ENCODE results near the gene C1QA.

The C1QA gene

DNA sequence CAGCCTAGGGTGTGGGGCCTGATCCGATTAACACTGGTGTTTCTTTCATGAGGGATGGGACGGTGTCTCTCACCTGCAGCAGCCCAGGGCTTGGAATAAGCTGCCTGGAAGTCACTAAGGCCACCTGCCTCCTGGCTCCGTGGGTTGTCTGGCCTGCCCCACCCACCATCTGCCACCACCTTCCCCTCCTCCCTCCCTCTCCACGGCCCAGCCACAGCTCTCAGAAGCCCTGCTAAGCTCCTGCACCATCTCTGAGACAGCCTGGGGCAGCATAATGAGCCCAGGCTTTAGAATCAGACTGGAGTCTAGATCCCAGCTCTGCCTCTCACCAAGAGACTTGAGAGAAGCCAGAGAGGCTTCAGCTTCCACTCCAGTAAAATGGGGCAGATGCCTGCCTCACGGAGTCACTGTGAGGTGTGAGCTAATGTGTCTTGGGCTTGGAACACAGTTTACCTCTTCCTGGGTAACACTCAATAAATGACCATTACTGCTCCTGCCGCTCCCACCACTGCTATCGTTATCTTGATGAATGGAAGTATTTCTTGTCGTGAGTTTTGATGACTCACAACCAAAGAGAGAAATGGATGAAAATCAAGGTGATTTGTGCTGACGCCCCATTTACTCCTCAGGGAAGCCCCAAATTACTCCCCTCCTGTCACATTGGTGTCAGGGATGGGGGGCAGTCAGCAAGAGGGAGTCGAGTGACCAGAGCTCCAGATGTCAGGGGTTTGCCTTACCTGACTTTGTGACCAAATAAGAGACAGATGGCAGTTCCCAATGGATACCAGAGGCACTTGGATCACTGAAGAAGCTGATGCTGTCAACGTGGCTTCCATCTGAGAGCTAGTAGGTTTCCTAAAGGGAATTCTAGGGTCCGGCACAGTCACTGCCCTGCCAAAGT, 23.5 kb upstream of the C1QA start:
- DNase-seq (ENCODE audit: low read depth in 2 of 2) = no peak

DNA sequence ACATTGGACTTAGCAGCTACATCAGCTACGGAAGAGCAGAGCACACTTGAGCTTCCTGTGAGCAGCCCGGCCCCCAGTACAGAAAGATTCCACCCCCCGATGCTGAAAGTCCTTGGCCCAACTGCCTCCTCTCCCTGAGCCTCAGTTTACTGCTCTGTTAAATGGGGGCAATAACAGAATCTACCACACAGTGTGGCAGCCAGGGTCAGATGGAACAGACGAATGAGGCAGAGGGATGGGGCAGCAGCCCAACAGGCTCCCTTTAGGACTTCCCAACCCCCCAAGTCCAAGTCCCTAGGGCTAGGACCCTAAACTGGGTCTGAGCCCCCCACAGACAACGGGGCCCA, 22.9 kb upstream of the C1QA start:
- no peak for DNase-seq (ENCODE audit: low read depth in 2 of 2)

- no peak for DNase-seq (ENCODE audit: low read depth in 2 of 2)
These were observed 22.5 kb upstream of the C1QA start for GRCh38 chr1:22613951-22614350.

GRCh38 chr1:22615886-22616285, 20.5 kb upstream of the C1QA start:
- no peak for DNase-seq (ENCODE audit: low read depth in 2 of 2)

GRCh38 chr1:22616571-22616970, 19.9 kb upstream of the C1QA start:
- no peak for DNase-seq (ENCODE audit: low read depth in 2 of 2)

DNA sequence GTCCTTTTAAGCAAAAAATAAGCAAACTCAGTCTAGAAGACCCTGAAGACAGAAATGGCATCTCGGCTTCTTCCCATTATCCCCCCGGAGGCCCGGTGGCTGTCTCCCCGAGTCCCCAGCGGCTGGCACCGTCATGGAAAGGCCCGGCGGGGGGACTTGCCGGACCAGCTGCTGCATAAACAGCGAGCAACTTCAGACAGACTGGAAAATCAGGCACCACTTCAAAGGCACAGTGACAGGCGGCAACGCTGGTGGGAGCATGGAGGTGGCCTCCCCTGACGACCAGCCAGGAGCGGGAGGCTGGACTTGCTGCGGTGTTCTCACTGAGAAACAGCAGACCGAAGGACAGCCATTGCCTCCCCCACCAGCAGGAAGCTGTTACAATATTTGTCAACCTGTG, 18.4 kb upstream of the C1QA start:
- DNase-seq (ENCODE audit: low read depth in 2 of 2) = no peak

DNA sequence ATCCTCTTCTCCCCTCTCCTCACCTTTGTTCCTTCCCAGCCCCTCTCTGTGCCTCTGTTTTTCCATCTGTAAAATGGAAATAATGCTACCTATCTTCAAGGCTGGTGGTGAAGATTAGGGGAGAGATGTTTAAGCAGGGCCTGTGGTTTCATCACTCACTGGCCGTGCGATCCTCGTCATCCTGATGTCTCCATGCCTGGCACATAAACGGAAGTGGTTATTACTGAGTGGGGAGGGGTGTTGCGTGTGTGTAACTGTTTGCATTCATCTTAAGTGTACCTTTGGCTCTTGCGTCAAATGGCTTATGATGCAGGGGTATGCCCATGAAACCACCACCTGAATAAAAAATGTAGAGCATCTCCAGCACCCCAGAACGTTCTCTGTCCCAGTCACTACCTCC, 17.2 kb upstream of the C1QA start:
- no peak for DNase-seq (ENCODE audit: low read depth in 2 of 2)

DNA sequence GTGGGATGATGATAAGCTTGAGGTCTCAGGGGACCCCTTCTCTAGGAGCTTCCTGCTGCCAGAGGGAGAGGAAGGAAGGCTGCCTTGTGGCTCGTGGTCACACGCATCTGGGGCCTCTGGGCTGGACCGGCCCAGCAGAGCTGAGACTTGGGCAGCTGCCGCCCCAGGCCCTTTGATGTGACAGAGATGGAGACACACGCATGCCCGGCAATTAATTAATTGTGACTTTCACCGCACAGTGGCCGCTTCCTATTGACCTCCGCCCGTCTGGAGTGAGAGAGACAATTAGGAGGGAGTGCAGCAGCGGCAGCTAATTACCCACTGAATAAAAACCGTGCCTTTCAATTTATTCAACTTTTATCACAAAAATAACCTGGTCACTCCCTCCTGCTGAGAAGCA, 16.6 kb upstream of the C1QA start:
- DNase-seq (ENCODE audit: low read depth in 2 of 2) = no peak

DNA sequence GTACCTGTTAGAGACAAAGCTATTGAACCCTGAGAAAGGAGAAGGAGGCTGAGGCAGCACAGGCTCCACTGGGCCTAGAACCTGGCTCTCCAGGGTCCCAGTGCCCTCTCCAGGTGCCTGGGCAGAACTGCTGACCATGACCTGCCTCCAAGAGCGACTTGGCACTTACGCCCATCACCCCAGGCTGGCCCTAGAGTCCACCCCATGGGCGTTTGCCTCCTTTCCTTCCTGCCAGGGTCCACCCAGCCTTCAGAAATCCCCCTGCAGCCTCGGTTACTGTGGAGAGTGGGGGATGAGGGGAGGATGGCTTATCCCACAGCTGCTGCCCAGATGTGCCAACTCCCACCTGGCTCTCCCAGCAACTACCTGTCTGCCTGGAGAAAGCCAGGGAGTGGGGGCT, 14.7 kb upstream of the C1QA start:
- DNase-seq (ENCODE audit: low read depth in 2 of 2) = no peak

DNA sequence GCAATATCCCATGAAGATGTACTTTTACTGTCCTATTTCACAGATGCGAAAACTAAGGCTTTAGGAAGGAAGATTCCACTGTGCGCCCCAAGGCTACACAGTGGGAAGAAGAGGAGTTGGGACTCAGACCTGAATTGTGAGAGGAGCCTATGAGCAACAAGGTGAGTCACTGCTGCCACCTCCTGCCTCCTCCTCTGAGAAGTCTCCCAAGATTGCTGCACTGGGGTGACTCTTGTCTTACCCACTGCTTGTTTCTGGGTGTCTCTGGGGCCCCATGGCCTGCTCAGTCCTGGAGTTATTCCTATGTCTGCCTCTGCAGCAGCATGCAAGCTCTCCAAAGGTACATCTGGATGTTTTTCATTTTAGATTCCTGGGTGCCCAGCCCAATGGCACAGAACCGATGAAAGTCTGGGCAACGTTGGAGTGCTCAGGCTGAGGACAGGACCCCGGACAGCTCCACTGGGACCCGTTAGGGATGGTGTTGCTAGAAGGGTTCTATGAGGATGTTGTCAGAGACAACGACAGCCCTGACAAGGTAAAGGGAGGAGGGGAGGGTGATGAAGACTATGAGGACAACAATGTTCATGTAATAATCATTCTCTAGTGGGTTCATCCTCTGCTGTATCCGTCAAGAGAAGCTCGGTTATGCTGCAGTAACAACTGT, 11.0 kb upstream of the C1QA start:
- DNase-seq (ENCODE audit: low read depth in 2 of 2) = no peak

GRCh38 chr1:22626237-22627157, 9.9 kb upstream of the C1QA start:
- DNase-seq (ENCODE audit: low read depth in 2 of 2) = no peak

GRCh38 chr1:22627331-22627730, 9.1 kb upstream of the C1QA start:
- DNase-seq (ENCODE audit: low read depth in 2 of 2) = no peak

- no peak for DNase-seq (ENCODE audit: low read depth in 2 of 2)
These were observed 7.6 kb upstream of the C1QA start for GRCh38 chr1:22628698-22629444.

- DNase-seq (ENCODE audit: low read depth in 2 of 2) = no peak
These were observed 6.5 kb upstream of the C1QA start for GRCh38 chr1:22629886-22630285.

DNA sequence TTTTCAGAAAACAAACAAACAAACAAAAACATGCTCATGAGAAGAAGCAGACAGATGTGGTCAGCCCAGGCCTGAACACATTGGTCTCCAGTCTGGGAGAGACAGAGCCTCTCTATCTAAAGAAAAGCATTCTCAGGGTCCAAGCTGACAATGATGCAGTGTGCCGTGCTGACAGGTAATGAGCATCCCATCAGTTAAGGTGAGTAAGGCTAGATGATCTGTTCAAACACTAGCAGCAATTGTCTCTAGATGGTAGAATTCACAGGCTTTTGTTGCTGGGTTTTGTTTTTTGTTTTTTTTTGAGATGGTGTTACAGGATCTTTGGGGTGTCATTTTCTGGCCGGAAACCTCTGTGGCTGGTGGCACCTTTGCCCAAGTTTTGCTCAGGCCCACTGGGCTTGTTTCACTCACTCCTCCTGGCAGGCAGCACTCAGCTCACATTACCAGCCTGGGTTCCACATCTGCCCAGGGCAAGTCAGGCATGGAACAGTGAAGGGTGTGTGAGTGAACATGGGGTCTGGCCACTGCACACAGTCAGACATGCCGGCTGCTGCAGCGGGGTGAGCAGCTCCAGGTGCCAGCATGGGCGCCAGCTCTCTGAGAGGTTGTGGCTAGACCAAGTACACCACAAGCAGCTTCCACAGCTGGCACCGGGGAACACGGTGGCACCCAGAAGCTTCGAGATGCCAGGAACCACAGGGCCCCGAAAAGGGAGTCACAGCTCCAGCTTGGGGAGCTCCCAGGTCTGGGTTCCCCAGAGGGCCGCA, 2.5 kb upstream of the C1QA start:
- no peak for DNase-seq (ENCODE audit: low read depth in 2 of 2)

- no peak for DNase-seq (ENCODE audit: low read depth in 2 of 2)
These were observed 992 bp upstream of the C1QA start for GRCh38 chr1:22635436-22635835.

- no peak for DNase-seq (ENCODE audit: low read depth in 2 of 2)
These were observed 499 bp downstream of the C1QA start for GRCh38 chr1:22636927-22637326.

DNA sequence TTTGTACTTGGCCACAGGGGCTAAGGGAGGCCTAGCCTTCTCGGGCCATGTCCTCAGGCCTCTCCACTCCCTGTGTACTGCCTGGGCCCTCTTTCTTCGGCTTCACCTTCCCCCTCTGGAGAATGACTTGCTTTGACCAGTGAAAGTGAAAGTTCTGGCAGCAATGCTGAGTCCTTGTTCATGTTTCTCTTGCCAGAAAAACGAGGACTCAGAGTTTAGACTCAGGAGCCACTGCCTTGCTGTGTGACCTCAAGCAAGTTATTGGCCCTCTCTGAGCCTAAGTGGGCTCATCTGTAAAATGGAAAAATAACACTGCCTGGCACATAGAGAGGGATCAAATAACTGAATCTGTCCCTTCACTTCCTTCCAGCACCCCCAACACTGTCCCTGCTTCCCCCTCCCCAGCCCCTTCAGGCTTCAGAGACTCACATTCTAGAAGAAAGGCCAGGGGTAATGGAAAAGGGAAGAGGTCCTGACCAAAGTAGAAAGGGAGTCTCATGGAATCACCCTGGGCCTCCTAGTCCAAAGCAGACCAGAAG, 1.5 kb downstream of the C1QA start:
- DNase-seq (ENCODE audit: low read depth in 2 of 2) = no peak

DNA sequence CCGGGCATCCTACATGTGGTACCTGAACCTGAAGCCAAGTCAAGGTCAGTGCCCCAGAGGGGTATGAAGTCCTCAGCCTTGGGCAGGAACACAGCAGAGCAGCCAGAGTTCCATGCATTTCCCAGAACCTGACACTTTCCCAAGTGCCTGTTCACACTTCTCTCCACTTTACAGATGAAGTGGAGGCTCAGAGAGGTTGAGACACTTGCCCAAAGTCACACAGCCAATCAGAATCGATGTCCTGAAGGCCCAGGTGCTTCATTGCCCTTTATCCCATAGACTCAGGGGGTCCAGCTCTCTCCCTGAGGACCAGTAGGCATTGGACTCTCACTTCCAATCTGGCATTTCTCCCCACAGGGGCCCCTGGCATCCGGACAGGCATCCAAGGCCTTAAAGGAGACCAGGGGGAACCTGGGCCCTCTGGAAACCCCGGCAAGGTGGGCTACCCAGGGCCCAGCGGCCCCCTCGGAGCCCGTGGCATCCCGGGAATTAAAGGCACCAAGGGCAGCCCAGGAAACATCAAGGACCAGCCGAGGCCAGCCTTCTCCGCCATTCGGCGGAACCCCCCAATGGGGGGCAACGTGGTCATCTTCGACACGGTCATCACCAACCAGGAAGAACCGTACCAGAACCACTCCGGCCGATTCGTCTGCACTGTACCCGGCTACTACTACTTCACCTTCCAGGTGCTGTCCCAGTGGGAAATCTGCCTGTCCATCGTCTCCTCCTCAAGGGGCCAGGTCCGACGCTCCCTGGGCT, 2.2 kb downstream of the C1QA start:
- no peak for DNase-seq (ENCODE audit: low read depth in 2 of 2)

- DNase-seq (ENCODE audit: low read depth in 2 of 2) = no peak
These were observed 2.9 kb downstream of the C1QA start for GRCh38 chr1:22639286-22639685.

All from activated CD4-positive, alpha-beta T cell treated with anti-CD3 and anti-CD28 coated beads for 24 hours (primary cell).